Ascending aorta (tissue), 2 donors: ENCODE measurements around the gene VWA8. TPM values are rescaled to one million over a fixed set of nuclear protein-coding genes. Genes with fewer than 3 reads are reported as not detected.

Experiments
- DNase-seq, 2 donors: peaks; one replicate each; pipeline ENCODE4 v3.0.0-alpha.2; 2019; ENCODE audit warnings: low spot score in 2 of 2
- H3K27ac ChIP-seq, 2 donors: fragments of 200-600 bp; sonication (generic); one replicate each; pipeline ENCODE4 v1.5.1; 2016 to 2017; ENCODE audit warnings: mild to moderate bottlenecking in 1 of 2
- H3K27me3 ChIP-seq: fragments of 200-600 bp; sonication (generic); one replicate; pipeline ENCODE4 v1.5.1; 2017
- H3K36me3 ChIP-seq, 2 donors: fragments of 200-600 bp; sonication (generic); one replicate each; pipeline ENCODE4 v1.5.1; 2016
- H3K4me1 ChIP-seq, 2 donors: fragments of 200-600 bp; sonication (generic); one replicate each; pipeline ENCODE4 v1.5.1; 2016 to 2017; ENCODE audit warnings: mild to moderate bottlenecking in 1 of 2
- H3K4me3 ChIP-seq, 2 donors: fragments of 200-600 bp; sonication (generic); one replicate each; pipeline ENCODE4 v1.5.1; 2016 to 2017; ENCODE audit warnings: mild to moderate bottlenecking in 1 of 2
- H3K9me3 ChIP-seq, 2 donors: fragments of 200-600 bp; sonication (generic); one replicate each; pipeline ENCODE4 v1.5.1; 2016
- intact Hi-C: fragments of 100-400 bp; cut with DNase I; formaldehyde crosslinking; loops from one replicate; pipeline ENCODE4 v1.15.1; 2023
- total RNA-seq: library from RNA; depleted of rRNA; stranded (reverse); fragments of >200 nt; gene quantifications from one replicate; pipeline ENCODE4 v1.1.0, GENCODE V29; 2016
- TF ChIP-seq, protein P1 (sequence below), 3 experiments: fragments of 200-600 bp in 2 of 3; fragments of 450-650 bp in 1 of 3; sonication (generic) in 2 of 3; IDR thresholded peaks; one replicate each; pipeline ENCODE4 v1.5.1; 2016 to 2019; ENCODE audit warnings: antibody characterized with exemption in 3 of 3, mild to moderate bottlenecking in 1 of 3, moderate library complexity in 1 of 3

Gene VWA8
- total RNA-seq, 1 donor from 2014 or later, result 10.4 TPM

DNA sequence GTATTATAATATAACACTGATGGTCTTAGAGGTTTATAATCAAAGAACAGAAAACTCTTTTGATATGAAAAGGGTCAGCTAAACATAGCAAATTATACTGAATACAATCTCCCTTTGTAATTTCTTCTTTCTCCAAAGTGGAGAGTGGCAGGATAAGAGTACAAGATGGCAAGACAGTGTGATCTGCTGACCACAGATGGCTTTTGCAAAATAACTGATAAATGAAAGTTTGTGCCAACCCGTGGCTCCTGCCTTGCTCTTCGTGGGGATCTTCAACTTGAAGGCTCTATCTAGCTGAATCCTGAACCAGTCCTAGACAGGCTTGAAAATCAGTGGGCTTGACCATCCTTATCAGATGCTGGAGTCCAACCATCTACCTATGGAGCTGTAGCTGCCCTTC, 185.7 kb downstream of the VWA8 start:
- no peaks in the 10 kb centered on the region for H3K9me3 ChIP-seq
- TF ChIP-seq, protein P1, sequence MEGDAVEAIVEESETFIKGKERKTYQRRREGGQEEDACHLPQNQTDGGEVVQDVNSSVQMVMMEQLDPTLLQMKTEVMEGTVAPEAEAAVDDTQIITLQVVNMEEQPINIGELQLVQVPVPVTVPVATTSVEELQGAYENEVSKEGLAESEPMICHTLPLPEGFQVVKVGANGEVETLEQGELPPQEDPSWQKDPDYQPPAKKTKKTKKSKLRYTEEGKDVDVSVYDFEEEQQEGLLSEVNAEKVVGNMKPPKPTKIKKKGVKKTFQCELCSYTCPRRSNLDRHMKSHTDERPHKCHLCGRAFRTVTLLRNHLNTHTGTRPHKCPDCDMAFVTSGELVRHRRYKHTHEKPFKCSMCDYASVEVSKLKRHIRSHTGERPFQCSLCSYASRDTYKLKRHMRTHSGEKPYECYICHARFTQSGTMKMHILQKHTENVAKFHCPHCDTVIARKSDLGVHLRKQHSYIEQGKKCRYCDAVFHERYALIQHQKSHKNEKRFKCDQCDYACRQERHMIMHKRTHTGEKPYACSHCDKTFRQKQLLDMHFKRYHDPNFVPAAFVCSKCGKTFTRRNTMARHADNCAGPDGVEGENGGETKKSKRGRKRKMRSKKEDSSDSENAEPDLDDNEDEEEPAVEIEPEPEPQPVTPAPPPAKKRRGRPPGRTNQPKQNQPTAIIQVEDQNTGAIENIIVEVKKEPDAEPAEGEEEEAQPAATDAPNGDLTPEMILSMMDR (IDR thresholded peaks at IDR 0.05), result no peak
- intact Hi-C loops, result no loop called here

DNA sequence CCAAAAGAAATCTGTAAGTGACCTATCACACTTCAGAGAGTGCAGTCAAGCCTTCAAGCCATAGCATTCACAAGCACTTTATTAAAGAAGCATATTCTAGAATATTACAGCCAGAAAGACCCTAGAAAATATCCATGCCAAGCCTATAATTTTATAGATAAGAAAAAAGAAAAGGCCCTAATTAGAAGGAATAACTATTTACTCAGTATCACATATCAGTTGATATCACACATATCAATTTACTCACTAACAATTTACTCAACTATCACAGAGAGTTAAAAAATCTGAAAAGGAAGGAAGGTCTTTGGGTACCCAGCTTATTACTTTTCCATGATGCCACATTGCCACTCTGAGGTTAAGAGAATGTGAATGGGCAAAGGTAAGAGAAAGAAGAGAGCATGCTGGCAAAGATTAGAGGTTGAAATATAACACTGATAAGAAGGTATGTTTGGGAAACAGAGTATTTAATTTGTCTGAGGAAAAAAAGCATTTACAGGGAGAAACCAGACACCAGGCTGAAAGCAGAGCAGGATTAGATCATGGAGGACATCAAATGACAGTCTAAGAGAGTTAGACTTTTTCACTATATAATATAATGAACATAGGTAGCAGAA, 186.2 kb downstream of the VWA8 start:
- no peaks in the 10 kb centered on the region for H3K4me1 ChIP-seq
- H3K27ac ChIP-seq, result no peak overlapping the region
- H3K27me3 ChIP-seq, result no peaks in the 10 kb centered on the region
- H3K4me3 ChIP-seq, result no peak overlapping the region
- no peaks in the 10 kb centered on the region for H3K9me3 ChIP-seq
- intact Hi-C loops, result no loop called here
- no peak for DNase-seq
- TF ChIP-seq, protein P1 (IDR thresholded peaks at IDR 0.05), result no peak
- no peaks in the 10 kb centered on the region for H3K36me3 ChIP-seq

More for the DNA sequence above, 185.7 kb downstream of the VWA8 start:
- no peaks in the 10 kb centered on the region for H3K36me3 ChIP-seq
- H3K27me3 ChIP-seq, result no peaks in the 10 kb centered on the region
- H3K4me1 ChIP-seq, result no peaks in the 10 kb centered on the region
- H3K4me3 ChIP-seq, result no peak overlapping the region
- DNase-seq, result no peak
- no peak overlapping the region for H3K27ac ChIP-seq

DNA sequence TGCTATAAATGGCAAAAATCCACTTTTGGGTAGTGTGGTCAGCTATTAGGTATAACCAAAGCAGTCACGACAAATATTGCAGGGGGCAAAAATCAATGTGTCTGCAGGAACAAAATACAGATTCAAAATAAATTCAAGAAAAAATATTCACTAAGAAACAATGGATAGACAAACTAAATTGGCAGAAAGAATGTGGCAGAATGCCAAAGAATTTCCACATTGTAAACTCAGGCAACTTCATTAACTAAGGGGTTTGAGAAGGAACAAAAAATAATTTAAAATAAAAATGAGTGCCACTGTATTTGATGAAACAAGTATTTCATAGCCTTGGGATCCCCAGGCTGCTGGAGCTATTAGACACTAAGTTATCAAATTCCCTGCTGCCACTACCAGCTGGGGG, 193.1 kb downstream of the VWA8 start:
- Histone ChIP-seq H3K27ac (no peak overlapping the region), H3K9me3 (no peaks in the 10 kb centered on the region), H3K27me3 (no peaks in the 10 kb centered on the region), H3K36me3 (no peaks in the 10 kb centered on the region), H3K4me1 (no peaks in the 10 kb centered on the region), H3K4me3 (no peak overlapping the region)
- intact Hi-C loops, result no loop called here
- DNase-seq, result no peak
- TF ChIP-seq, protein P1 (IDR thresholded peaks at IDR 0.05), result no peak

DNA sequence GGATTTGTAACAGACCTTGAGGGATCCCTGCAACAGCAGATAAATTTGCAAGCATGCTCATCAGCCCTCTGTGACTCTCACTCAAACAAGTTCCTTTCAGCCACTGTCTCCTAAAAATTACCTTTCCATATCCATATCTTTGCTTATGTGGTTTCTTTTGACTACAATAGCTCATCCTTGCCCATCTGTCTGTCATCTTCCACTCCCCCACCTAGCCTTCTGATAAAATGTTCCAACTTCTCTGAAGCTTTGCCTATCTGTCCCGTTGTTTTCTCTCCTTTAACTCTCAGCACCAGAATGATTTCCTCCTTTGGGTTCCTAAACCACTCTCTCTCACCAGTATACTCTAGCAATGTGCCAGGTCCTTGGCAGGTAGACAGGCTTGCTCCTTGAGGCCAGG, 194.5 kb downstream of the VWA8 start:
- Histone ChIP-seq H3K27ac (no peak overlapping the region), H3K36me3 (no peaks in the 10 kb centered on the region), H3K4me1 (no peaks in the 10 kb centered on the region), H3K27me3 (no peaks in the 10 kb centered on the region), H3K9me3 (no peaks in the 10 kb centered on the region), H3K4me3 (no peak overlapping the region)
- TF ChIP-seq, protein P1 (IDR thresholded peaks at IDR 0.05), result no peak
- no peak for DNase-seq
- intact Hi-C loops, result no loop called here

DNA sequence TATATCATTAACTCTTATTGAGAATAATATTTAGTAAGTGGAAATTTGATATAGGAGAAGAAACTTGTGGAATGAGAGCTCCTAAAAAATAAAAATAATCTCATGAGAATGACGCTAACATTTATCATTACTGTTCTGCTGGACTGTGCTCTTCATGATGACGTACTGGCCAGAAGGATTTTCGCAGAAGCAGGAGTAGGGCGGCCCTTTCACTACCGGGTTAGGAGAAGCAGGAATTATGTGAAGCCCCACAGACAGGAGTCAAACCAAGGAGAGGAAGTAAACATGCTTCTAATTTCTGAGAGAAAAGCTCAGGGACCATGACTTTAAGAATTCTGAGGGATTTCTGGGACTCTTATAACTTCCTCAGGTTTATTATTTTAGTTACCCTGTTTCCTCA, 195.1 kb downstream of the VWA8 start:
- Histone ChIP-seq H3K4me1 (no peaks in the 10 kb centered on the region), H3K27ac (no peak overlapping the region), H3K36me3 (no peaks in the 10 kb centered on the region), H3K9me3 (no peaks in the 10 kb centered on the region), H3K27me3 (no peaks in the 10 kb centered on the region), H3K4me3 (no peak overlapping the region)
- DNase-seq, result no peak
- intact Hi-C loops, result no loop called here
- TF ChIP-seq, protein P1 (IDR thresholded peaks at IDR 0.05), result no peak

DNA sequence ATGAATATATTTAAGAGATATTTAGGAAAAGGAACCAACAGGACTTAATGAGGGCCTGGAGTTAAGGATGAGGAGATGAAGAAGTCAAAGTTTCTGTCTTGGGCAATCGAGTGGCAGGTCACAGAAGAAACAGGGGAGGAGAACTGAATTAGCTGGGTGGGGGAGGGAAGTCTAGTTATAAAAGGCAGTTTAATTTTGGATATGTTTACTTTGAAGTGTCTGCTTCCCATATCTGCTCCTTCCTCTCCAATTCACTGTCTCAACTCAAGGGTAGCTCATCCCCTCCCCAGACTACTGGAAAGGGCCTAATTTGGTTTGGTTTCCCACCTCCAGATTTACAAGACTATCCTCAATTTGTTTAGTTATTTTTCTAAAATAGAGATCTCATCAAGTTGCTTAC, 195.9 kb downstream of the VWA8 start:
- TF ChIP-seq, protein P1 (IDR thresholded peaks at IDR 0.05), result no peak
- H3K4me3 ChIP-seq, result no peak overlapping the region
- H3K27me3 ChIP-seq, result no peaks in the 10 kb centered on the region
- intact Hi-C loops, result no loop called here
- H3K27ac ChIP-seq, result no peak overlapping the region
- H3K9me3 ChIP-seq, result no peaks in the 10 kb centered on the region
- H3K4me1 ChIP-seq, result no peaks in the 10 kb centered on the region
- DNase-seq, result no peak
- no peaks in the 10 kb centered on the region for H3K36me3 ChIP-seq
